Measurements from ENCODE around the gene TFR2. TPM values are rescaled to one million over a fixed set of nuclear protein-coding genes. Genes with fewer than 3 reads are reported as not detected.
A peak's percentile ranks its signal among the peaks of the same experiment; 100 is the strongest.

TFR2 gene
- total and polyA plus RNA-seq, 2 of the 4 experiments (the other 2 are of a cell fraction), result 0.18 to 0.50 TPM

DNA sequence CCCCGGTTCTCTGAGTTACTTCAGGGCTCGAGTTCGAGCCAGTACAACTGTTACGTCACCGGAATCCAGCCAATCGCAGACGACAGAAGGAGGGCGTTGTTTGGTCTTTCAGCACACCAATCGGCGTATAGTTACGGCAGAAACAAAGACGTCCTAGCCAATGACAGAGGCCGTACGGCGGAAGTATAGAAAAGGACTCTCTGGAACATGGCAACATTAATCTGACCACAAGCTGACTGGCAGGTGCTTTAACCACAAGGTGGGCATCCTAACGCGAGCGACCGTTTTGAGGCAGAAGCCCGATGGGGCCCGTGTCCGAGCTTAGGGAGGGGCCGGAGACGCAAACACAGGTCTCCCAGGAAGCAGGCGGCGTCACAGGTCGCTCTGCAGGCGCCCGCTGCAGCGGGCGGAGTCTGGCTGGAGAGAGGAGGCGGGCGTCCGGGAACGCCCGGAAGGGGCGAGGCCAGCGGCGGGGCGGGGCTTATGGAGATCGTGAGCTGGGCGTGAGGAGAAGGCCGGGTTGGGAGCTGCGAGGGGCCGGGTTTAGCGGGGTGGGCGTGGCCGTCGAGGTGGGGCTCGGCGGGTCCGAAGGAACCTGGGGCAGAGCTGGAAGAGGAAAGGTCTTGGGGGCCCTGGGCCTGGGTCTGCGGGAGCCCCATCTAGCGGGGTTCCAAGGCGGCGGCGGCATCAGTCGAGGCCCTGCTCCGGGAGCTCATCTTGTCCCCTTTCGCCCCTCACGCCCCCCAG is 29.2 kb downstream of the TFR2 start, which contains the start of gene MOSPD3 (continued):
- TF ChIP-seq CEBPB (IDR thresholded peaks at IDR 0.05; ENCODE audit: low read depth, low read length) (peak; percentile 89), FOS (IDR thresholded peaks at IDR 0.05; ENCODE audit: low read depth, low read length) (no peak), CHD1 (IDR thresholded peaks at IDR 0.05; ENCODE audit: low read depth, low read length) (no peak), SMC3 (IDR thresholded peaks at IDR 0.05; ENCODE audit: low read depth, low read length) (no peak), RCOR1 (IDR thresholded peaks at IDR 0.05; ENCODE audit: insufficient replicate concordance, low read length) (no peak)
- TF ChIP-seq, protein P1, sequence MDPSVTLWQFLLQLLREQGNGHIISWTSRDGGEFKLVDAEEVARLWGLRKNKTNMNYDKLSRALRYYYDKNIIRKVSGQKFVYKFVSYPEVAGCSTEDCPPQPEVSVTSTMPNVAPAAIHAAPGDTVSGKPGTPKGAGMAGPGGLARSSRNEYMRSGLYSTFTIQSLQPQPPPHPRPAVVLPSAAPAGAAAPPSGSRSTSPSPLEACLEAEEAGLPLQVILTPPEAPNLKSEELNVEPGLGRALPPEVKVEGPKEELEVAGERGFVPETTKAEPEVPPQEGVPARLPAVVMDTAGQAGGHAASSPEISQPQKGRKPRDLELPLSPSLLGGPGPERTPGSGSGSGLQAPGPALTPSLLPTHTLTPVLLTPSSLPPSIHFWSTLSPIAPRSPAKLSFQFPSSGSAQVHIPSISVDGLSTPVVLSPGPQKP (IDR thresholded peaks at IDR 0.05; ENCODE audit: borderline replicate concordance, low read depth, low read length), result no peak

Data from IMR-90 (cell line).